ENCODE data around the gene GALNT15.

DNA sequence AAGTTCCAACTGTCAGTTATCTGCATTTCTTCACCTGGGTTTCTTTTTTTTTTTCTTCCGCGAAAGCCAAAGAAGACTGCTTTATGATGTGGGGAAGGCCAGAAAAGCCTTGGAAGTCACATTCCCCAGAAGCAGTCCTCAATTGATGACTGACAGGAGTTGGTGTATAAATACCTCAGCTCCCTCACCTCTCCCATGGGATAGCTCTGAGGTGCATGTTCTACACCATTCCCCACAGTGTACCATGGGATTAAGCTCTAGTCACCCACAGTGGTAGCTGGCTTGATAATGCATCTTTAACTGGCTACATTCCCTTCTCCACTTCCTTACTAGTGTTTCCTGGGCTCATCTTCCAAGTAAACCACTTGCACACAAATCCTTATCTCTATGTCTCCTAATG is 59.8 kb downstream of the GALNT15 start:
- no peak for TF ChIP-seq POLR2A (IDR thresholded peaks at IDR 0.05)
- no peak for TF ChIP-seq CTCF (IDR thresholded peaks at IDR 0.05)
- TF ChIP-seq POLR2AphosphoS5 (IDR thresholded peaks at IDR 0.05): no peak

Measured in sigmoid colon (tissue), 4 donors.